ENCODE results near the gene ASCL1. TPM values are rescaled to one million over a fixed set of nuclear protein-coding genes. Genes with fewer than 3 reads are reported as not detected.

ASCL1 gene
- total RNA-seq, 1 donor from 2014 or later, result 0.21 TPM

- Histone ChIP-seq H3K9ac (no peak overlapping the region), H3F3A (ENCODE audit: low read depth) (no peaks in the 10 kb centered on the region), H3K36me3 (no peaks in the 10 kb centered on the region), H3K4me2 (no peak overlapping the region), H3K4me1 (no peaks in the 10 kb centered on the region), H3K27ac (no peak overlapping the region), H3K9me3 (ENCODE audit: low read depth) (no peaks in the 10 kb centered on the region), H3K4me3 (no peak overlapping the region), H3K79me2 (ENCODE audit: low read depth) (no peaks in the 10 kb centered on the region), H2AFZ (replicated peaks) (no peak overlapping the region), H3K27me3 (peaks cover 4% of the 10 kb centered on the region), H4K20me1 (ENCODE audit: low read depth) (no peaks in the 10 kb centered on the region)
- Mint-ChIP-seq H3K4me1 (peaks cover 8% of the 10 kb centered on the region), H3K27me3 (ENCODE audit: insufficient read depth, low read depth) (peaks cover 6% of the 10 kb centered on the region), H3K27ac (no peak overlapping the region), H3K36me3 (peaks cover 1% of the 10 kb centered on the region), H3K9me3 (peaks cover 18% of the 10 kb centered on the region), H3K4me3 (no peak overlapping the region)
- DNase-seq (ENCODE audit: low spot score), result no peak
- TF ChIP-seq EZH2 (IDR thresholded peaks at IDR 0.05), result no peak
- no peak for TF ChIP-seq EZH2phosphoT487 (IDR thresholded peaks at IDR 0.05)
- no peak for TF ChIP-seq CTCF (IDR thresholded peaks at IDR 0.05)
These were observed 36.1 kb downstream of the ASCL1 start for GRCh38 chr12:102993537-102993936.

- Histone ChIP-seq H3K27me3 (peaks cover 4% of the 10 kb centered on the region), H3F3A (ENCODE audit: low read depth) (no peaks in the 10 kb centered on the region), H3K36me3 (no peaks in the 10 kb centered on the region), H3K4me2 (no peak overlapping the region), H3K9me3 (ENCODE audit: low read depth) (no peaks in the 10 kb centered on the region), H3K27ac (no peak overlapping the region), H2AFZ (replicated peaks) (no peak overlapping the region), H4K20me1 (ENCODE audit: low read depth) (no peaks in the 10 kb centered on the region), H3K9ac (no peak overlapping the region), H3K4me3 (no peak overlapping the region), H3K4me1 (no peaks in the 10 kb centered on the region), H3K79me2 (ENCODE audit: low read depth) (no peaks in the 10 kb centered on the region)
- DNase-seq (ENCODE audit: low spot score), result no peak
- TF ChIP-seq CTCF (IDR thresholded peaks at IDR 0.05) (no peak), EZH2 (IDR thresholded peaks at IDR 0.05) (no peak), EZH2phosphoT487 (IDR thresholded peaks at IDR 0.05) (no peak)
- Mint-ChIP-seq H3K4me3 (no peak overlapping the region), H3K27me3 (ENCODE audit: insufficient read depth, low read depth) (peaks cover 6% of the 10 kb centered on the region), H3K27ac (no peak overlapping the region), H3K4me1 (peaks cover 7% of the 10 kb centered on the region), H3K9me3 (peaks cover 28% of the 10 kb centered on the region), H3K36me3 (peaks cover 2% of the 10 kb centered on the region)
These were observed 37.9 kb downstream of the ASCL1 start for GRCh38 chr12:102995372-102995771.

Other genes with a start within 250 kb of the ASCL1 start
- gene PAH, start 40.4 kb upstream of the ASCL1 start, total RNA-seq (ENCODE audit: low replicate concordance), result 0.06 and 0.07 TPM in 2 replicates

All from neural progenitor cell (in vitro differentiated cells).